Lower leg skin (tissue), 3 donors: ENCODE results near the gene KNOP1.

Experiments
- CTCF ChIP-seq, 3 donors: fragments of 450-650 bp; IDR thresholded peaks; one replicate each; pipeline ENCODE4 v1.5.1; 2016; ENCODE audit warnings: antibody characterized with exemption in 3 of 3, mild to moderate bottlenecking in 3 of 3, moderate library complexity in 2 of 3
- POLR2A ChIP-seq, 2 donors: fragments of 450-650 bp; IDR thresholded peaks; one replicate each; pipeline ENCODE4 v1.6.1; 2016 to 2017; ENCODE audit warnings: antibody characterized with exemption in 2 of 2, mild to moderate bottlenecking in 1 of 2, moderate library complexity in 1 of 2

- no peak for TF ChIP-seq CTCF (IDR thresholded peaks at IDR 0.05)
- TF ChIP-seq POLR2A (IDR thresholded peaks at IDR 0.05), result no peak
These were observed 12.2 kb downstream of the KNOP1 start for GRCh38 chr16:19705843-19706242.
